Measurements from ENCODE around the gene NSG1. TPM values are rescaled to one million over a fixed set of nuclear protein-coding genes. Genes with fewer than 3 reads are reported as not detected.

The NSG1 gene
- total and polyA plus RNA-seq, 8 donors: 0.86 to 74.5 (median 63.1) TPM

- ATAC-seq: no peak
Measured at GRCh38 chr4:4408132-4408523, 21.2 kb downstream of the NSG1 start.

GRCh38 chr4:4408576-4409335 lies 21.9 kb downstream of the NSG1 start:
- H3K27me3 ChIP-seq: peaks cover 0 to 15% of the 10 kb centered on the region in 2 donors
- H3K9me3 ChIP-seq: no peaks in the 10 kb centered on the region
- TF ChIP-seq CTCF (IDR thresholded peaks at IDR 0.05): no peak
- DNase-seq: peak in 1 of 4 donors; percentile 61
- H3K36me3 ChIP-seq: no peaks in the 10 kb centered on the region
- H3K4me3 ChIP-seq: no peak overlapping the region
- ATAC-seq: no peak
- H3K27ac ChIP-seq: no peak overlapping the region
- no peaks in the 10 kb centered on the region for H3K4me1 ChIP-seq
- intact Hi-C loops (cut with DNase I): no loop called here

More at GRCh38 chr4:4408132-4408523, 21.2 kb downstream of the NSG1 start:
- Histone ChIP-seq H3K4me3 (no peak overlapping the region), H3K27ac (no peak overlapping the region), H3K9me3 (no peaks in the 10 kb centered on the region), H3K4me1 (no peaks in the 10 kb centered on the region), H3K36me3 (no peaks in the 10 kb centered on the region), H3K27me3 (peaks cover 0 to 15% of the 10 kb centered on the region in 2 donors)
- peak in 1 of 4 donors; percentile 62 for DNase-seq
- no peak for TF ChIP-seq CTCF (IDR thresholded peaks at IDR 0.05)
- intact Hi-C loops (cut with DNase I): no loop called here

- intact Hi-C loops (cut with DNase I): no loop called here
- ATAC-seq: no peak
- no peak for TF ChIP-seq CTCF (IDR thresholded peaks at IDR 0.05)
Measured at GRCh38 chr4:4409416-4410115, 22.7 kb downstream of the NSG1 start.

DNA sequence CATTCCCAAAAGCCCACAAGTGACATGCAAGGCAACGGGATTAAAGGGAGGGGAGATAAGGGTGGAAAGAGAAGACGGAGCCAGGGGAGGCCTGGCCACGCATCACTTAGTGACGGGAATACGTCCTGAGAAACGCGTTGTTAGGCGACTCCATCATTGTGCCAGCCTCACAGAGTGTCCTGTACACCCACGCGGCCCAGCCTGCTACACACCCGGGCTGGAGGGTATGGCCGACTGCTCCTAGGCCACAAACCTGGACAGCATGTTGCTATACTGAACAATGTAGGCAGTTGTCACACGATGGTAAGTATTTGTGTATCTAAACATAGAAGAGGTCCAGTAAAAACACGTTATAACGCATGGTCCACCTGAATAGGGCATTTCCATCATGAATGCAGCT lies 23.4 kb downstream of the NSG1 start:
- intact Hi-C loops (cut with DNase I): no loop called here
- TF ChIP-seq CTCF (IDR thresholded peaks at IDR 0.05): no peak

More at GRCh38 chr4:4409416-4410115, 22.7 kb downstream of the NSG1 start:
- Histone ChIP-seq H3K27ac (no peak overlapping the region), H3K4me3 (no peak overlapping the region), H3K4me1 (no peaks in the 10 kb centered on the region), H3K9me3 (no peaks in the 10 kb centered on the region), H3K36me3 (no peaks in the 10 kb centered on the region), H3K27me3 (peaks cover 0 to 15% of the 10 kb centered on the region in 2 donors)
- peak in 1 of 4 donors; percentile 76 for DNase-seq

DNA sequence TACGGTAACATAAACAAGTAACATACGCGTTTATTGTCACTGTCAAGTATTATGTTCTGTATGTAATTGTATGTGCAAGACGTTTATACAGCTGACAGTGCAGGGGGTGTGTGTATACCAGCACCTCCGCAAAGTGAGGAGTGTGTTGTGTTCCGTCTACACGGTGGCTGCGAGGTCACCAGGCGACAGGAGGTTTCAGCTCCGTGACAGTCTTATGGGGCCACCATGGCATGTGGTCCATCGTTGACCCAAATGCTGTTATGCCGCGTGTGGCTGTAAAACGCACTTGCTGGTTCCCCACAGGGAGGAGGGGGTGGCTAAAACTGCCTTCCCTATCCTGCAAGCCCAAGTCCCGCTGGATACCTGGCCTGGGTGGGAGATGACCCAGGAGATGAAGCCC lies 25.0 kb downstream of the NSG1 start:
- no peaks in the 10 kb centered on the region for H3K4me1 ChIP-seq
- intact Hi-C loops (cut with DNase I): no loop called here
- no peak for TF ChIP-seq CTCF (IDR thresholded peaks at IDR 0.05)

More for the DNA sequence above, 23.4 kb downstream of the NSG1 start:
- no peak overlapping the region for H3K4me3 ChIP-seq
- no peaks in the 10 kb centered on the region for H3K9me3 ChIP-seq
- ATAC-seq (no peak), DNase-seq (no peak)
- H3K36me3 ChIP-seq: peaks cover 0 to 2% of the 10 kb centered on the region in 2 donors
- no peak overlapping the region for H3K27ac ChIP-seq
- no peaks in the 10 kb centered on the region for H3K4me1 ChIP-seq
- peaks cover 0 to 15% of the 10 kb centered on the region in 2 donors for H3K27me3 ChIP-seq

More for the DNA sequence above, 25.0 kb downstream of the NSG1 start:
- Histone ChIP-seq H3K9me3 (no peaks in the 10 kb centered on the region), H3K27ac (no peak overlapping the region), H3K36me3 (peaks cover 0 to 15% of the 10 kb centered on the region in 2 donors), H3K4me3 (no peak overlapping the region), H3K27me3 (no peaks in the 10 kb centered on the region)
- DNase-seq (no peak), ATAC-seq (no peak)
